Activated T-cell treated with anti-CD3 and anti-CD28 coated beads for 48 hours (primary cell): ENCODE measurements around the gene AKT1S1.
"Not testable (repeated sequence)": the region's sequence is repeated elsewhere in the genome, so short reads cannot be mapped to it uniquely, and the experiment has no call there.

Experiments used
- DNase-seq: peaks from one replicate; pipeline ENCODE4 v3.0.0-alpha.2; 2020; ENCODE audit warnings: low read depth

AKT1S1 gene

GRCh38 chr19:49836176-49837008 is 40.8 kb downstream of the AKT1S1 start:
- no peak for DNase-seq

DNA sequence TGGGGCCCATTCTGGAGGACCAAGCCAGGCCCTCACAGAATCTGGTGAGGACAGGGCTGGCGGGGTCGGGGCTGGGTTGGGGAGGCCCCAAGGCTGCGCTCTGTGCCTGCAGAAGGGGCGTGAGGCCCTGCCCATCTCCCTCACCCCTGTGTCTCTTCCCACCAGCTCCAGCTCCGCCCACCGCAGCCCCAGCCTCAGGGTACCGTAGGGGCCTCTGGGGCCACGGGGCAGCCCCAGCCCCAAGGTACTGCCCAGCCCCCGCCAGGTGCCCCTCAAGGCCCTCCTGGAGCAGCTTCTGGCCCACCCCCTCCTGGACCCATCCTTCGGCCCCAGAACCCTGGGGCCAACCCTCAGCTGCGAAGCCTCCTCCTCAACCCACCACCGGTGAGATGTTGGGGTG is 41.6 kb downstream of the AKT1S1 start:
- DNase-seq: no peak

DNA sequence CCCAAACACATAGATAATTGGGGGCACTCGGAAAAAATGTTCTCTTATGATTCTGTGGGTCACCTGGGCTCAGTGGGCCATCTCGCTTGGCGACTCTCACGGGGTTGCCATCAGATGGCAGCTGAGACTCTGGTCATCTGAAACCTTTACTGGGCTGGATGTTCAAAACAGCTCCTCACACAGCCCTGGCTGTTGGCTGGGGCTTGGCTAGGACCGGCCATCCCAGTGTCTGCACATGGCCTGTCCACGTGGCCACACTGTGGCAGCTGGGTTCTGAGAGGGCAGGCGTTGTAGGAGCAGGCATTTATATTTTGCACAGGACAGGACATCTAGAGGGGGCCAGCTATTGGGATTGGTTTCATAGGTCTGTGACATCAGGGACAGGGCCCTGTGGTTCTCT is 43.6 kb downstream of the AKT1S1 start:
- no peak for DNase-seq

GRCh38 chr19:49832556-49832955 is 44.6 kb downstream of the AKT1S1 start:
- DNase-seq: no peak

GRCh38 chr19:49831592-49831991 is 45.6 kb downstream of the AKT1S1 start:
- DNase-seq: no peak

- no peak for DNase-seq
Observed at GRCh38 chr19:49830766-49831165, 46.4 kb downstream of the AKT1S1 start.

DNA sequence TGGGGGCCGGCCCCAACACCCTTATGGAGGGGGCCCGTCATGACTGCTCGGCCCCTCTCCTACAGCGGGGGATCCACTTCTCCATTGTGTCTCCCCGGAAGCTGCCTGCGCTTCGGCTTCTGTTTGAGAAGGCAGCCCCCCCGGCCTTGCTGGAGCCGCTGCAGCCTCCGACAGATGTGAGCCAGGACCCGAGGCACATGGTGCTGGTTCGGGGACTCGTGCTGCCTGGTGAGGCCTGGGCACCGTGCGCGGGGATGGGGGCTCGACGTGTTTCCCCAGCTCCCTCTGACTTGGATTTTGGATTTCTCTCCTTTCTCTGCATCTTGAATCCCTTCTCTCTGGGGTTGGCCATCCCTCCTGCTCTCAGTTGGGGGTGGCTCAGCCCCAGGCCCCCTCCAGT is 47.4 kb downstream of the AKT1S1 start:
- no peak for DNase-seq

DNA sequence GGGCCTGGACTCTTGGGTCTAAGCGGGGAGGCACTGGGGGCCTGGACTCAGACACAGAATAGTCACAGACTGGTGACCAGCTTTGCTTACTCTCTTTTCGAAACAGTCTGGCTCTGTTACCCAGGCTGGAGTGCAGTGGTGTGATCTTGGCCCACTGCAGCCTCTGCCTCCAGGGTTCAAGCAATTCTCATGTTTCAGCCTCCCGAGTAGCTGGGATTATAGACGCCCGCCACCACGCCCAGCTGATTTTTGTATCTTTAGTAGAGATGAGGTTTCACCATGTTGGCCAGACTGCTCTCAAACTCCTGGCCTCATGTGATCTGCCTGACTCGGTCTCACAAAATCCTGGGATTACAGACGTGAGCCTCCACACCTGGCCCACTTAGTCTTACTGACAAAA is 48.0 kb downstream of the AKT1S1 start:
- DNase-seq: no peak

GRCh38 chr19:49827034-49827433 is 50.1 kb downstream of the AKT1S1 start:
- no peak for DNase-seq

DNA sequence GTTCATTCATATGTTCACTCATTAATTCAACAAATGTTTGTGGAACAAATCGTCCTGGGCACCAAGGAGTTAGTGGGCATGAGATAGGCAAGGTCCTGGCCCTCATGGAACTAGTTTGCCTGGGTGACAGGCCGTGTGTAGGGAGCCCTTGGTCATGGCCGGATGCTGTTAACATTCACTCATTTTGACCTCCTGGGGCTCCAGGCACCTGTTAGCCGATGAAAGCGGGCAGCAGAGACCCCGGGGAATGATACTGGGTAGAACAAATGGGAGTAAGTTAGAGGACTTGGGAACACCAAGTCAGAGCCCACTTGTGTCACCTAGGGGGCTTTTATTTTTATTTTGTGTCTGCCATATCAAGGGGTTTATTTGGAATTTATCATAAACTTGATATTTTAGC is 52.5 kb downstream of the AKT1S1 start:
- no peak for DNase-seq

DNA sequence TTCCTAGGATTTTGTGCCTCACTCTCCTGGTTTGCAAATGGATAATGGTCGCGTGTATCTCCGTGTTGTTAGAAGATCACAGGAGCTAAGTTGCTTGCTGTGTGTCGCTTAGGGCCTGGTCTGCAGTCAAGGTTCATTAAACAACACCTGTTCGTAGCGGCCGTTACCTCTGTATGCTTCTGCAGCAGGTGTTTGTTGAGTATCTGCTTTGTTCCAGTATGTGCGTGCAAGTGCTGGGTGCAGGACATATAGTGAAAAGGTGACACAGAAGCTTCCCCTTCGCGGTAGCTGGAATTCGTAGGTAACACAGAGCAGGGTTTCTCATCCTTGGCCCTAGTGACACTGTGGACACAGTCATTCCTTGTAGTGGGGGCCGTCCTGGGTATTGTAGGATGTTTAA is 53.7 kb downstream of the AKT1S1 start:
- no peak for DNase-seq

DNA sequence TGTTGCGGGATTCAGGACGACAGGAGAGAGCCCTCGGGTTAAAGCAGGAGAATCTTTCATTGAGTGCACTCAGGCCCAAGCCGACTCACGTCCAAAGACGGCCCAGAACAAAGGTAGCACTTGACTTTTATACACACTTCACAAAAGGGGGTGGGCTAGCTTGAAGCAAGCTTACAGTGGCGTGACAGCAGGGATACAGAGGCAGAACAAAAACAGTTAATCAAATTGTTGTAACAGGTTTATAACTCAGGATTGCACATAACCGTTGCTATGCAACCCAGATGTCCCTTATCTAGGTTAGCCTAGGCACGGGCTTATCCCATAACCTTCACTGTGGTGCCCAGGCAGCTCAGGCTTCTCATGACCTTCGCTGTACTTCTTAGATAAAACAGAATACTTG is 57.0 kb downstream of the AKT1S1 start:
- DNase-seq: no peak

DNA sequence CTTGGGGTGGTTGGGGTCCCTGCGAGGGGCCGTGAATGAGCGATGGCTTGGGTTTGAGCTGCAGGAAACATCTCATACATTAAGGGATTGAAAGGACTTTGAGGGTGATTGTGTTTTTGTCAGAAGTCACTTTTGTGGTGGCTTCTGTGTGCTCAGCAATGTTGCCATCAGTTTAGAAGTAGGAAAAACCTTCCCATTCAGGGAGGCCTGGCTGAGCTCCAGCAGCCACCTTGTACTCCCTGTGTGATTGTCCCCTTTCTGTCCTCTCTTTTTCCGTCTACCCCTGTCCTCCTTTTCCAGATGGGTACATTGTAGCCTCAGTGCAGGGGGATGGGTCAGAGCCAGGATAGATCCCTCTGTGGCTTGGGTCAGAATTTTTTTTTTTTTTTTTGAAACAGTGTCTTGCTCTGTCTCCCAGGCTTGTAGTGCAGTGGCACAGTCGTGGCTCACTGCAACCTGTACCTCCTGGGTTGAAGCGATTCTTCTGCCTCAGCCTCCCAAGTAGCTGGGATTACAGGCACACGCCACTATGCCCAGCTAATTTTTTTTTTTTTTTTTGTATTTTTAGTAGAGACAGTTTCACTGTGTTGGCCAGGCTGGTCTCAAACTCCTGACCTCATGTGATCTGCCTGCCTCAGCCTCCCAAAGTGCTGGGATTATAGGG is 57.6 kb downstream of the AKT1S1 start:
- DNase-seq: not testable (repeated sequence)
